ENCODE results near the gene SDC1.

Gene SDC1

DNA sequence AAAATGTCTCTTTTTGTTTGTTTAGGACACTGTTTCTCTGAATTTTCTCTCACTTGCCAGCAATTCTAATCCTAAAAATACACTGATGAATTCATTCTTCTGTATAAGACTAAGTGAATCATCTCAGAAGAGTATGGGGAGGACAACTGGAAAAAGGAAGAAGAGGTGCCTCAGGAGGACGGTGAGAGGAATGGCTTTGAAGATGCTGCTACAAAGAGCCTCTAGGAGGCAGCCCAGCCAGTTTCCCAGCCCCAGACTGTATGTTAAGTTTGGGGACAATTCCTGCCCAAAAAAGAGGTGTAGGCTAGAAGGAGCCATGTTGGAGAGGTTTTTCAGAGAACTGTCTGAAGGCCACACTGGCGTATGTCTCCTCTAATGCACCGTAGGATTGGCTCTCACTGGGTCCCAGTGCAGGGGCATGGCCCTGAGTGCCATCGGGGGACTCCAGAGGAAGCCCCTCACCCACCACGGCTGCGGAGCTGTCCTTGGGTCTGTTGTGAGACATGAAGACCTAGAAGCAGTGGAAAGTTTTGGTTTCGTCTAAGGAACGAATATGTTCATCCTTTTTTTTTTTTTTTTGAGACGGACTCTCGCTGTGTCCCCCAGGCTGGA lies 3.1 kb upstream of the SDC1 start:
- DNase-seq: no peak

GRCh38 chr2:20226152-20226545 lies 1.2 kb upstream of the SDC1 start:
- DNase-seq: no peak

- DNase-seq: peak; percentile 23
These were observed 593 bp upstream of the SDC1 start for GRCh38 chr2:20225294-20226151.

- DNase-seq: no peak
These were observed 690 bp downstream of the SDC1 start for GRCh38 chr2:20224164-20224715.

DNA sequence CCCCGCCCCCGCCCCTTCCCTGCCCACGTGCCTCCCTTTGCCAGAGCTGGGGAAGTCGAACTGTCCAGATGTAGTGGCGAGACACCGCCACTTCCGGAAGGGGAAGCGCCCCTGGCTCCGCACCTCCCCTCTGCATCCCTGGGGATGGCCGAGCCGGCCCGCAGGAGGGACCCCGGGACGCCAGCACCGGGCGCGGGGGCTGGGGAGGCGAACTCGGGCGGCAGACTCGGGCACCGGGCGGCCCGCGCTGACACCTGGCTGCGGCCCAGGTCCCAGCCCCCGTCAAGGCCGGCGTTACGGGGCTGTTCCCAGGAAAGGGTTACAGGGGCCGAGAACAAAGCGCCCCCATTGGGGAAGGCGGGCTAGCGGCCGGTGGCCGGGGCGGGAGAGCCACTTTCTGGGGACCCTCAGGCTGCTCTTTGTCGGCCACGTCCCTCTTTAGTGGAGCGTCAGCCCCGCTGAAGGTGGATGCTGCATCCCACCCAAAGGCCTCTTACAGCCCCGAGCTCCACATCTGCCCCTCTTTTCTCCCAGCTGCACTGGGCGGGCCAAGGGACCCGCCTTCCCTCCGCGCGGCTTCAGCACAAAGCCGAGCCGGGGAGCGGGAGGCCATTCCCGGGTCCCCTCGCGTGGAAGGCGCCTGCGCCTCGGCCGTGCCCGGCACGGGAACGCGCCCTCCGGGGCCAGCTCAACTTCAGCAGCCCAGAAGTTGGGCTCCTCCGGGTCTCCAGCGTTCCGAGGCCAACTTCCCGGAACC lies 1.3 kb downstream of the SDC1 start:
- DNase-seq: no peak

DNA sequence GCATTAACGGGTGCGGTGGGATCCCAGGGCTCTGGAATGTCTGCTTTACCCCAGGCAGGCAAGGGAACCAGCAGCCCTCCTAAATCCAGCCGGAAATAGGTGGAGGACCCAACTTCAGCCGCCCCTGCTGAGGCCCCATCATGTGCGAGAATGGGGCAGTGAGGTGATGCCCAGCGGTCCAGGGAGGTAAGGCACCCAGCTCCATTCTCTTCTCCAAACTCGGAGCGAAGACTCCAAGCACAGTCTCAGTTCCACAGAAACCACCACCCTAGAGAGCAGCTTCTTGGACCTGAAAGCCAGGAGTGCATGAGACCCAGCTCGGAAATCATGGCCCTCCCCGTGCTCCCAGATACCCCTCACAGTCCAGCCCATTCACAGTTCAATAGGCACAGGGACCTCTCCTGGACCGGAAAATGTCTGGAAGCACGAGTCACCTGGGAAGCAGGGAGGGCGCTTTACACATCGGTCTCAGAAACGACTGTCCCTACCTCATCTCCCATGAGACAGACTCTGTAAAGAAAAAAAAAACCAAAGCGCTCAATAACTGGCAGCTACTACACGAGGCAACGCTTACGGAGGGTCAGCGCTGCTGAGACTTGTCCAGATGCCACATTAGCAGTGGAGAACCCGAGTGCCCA lies 2.0 kb downstream of the SDC1 start:
- DNase-seq: no peak

DNA sequence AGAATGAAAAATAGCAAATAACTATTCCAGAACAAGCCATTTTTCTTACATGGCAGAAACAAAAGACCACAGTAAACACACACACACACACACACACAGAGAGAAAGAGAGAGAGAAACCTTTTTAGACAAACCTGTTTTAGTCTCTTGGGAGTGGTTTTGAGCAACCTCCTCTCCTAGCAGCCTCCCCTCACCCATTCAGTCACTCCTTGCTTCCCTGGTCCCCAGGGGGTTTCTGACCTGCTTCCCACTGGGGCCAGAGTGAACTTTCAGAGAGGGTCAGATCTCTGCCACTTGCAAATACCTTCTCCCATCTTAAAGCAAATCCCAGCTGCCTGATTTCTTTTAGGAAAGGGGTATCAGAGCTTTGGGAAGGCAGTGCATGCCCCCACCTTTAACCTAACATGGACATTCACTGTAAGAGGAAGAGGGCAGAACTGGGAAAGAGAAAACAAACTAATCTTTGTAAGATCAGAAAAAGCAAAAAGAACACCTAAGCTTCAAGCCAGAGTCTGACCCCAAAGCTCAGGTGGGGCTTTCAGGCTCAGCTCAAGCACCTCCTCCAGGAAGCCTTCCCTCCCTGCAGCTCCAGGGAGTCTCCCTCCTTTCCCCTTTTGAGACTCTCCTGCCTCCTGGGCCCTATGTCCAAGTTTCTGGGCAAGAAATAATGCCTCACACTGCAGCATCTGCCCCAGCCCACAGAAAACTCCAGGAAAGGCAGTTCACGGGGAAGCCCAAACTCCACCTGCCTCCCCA lies 2.7 kb downstream of the SDC1 start:
- DNase-seq: no peak

DNA sequence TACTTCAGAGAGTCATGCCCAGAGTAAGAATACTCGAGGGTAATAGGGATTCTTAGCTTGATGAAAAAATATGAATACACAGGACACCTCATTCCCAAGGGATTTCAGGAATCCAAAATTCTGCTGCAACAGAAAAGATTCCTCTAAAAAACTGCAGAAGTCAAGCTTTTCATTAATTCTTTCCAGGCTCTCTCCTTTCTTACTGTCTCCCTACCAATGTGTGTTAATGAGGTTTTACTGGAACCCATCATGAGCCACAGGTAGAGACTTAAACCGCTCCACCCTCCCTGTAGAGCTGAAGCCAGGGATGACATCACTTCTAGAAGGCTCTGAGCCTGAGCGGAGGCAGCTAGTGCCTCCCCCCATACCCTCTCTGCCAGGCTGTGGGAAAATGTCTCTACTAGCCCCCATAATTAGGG lies 3.4 kb downstream of the SDC1 start:
- no peak for DNase-seq

DNA sequence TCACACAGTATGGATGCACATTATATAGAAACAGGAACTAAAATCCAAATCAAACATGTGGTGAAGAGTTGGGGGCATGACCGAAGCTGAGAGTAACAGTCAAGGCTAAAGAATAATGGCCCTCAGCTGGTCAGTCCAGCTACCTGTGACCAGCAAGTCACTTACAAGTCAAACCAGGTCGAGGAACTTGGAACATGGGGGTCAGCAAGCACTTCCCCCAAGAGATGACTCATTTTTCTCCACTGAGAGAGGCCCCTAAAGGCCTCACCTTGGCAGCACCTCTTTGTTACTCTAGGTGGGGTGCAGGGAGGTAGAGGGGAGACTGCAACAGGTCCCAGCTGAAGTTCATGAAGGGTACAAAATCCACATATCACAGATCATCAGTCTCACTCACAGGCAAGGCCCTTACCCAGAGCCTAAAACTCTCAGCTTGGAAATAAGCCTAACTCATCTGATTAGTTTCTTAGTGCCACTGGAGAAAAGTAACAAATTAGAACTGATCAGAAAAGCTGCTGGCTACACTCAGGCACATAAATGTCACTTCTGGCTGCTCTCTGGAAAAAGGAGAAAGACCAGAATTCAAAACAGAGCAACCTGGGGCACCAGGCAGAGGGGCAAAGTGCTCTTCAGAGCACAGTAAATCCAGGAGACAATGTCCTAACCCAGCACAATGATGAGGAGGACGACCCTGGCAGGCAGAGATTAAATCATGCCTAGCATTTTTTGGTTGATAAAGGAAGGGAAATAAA lies 4.0 kb downstream of the SDC1 start:
- no peak for DNase-seq

- DNase-seq: no peak
These were observed 5.1 kb downstream of the SDC1 start for GRCh38 chr2:20219763-20220380.

- no peak for DNase-seq
These were observed 6.3 kb downstream of the SDC1 start for GRCh38 chr2:20218331-20219320.

GRCh38 chr2:20217041-20217970 lies 7.6 kb downstream of the SDC1 start:
- no peak for DNase-seq

GRCh38 chr2:20216130-20217025 lies 8.6 kb downstream of the SDC1 start:
- DNase-seq: no peak

GRCh38 chr2:20215183-20216040 lies 9.5 kb downstream of the SDC1 start:
- DNase-seq: no peak

DNA sequence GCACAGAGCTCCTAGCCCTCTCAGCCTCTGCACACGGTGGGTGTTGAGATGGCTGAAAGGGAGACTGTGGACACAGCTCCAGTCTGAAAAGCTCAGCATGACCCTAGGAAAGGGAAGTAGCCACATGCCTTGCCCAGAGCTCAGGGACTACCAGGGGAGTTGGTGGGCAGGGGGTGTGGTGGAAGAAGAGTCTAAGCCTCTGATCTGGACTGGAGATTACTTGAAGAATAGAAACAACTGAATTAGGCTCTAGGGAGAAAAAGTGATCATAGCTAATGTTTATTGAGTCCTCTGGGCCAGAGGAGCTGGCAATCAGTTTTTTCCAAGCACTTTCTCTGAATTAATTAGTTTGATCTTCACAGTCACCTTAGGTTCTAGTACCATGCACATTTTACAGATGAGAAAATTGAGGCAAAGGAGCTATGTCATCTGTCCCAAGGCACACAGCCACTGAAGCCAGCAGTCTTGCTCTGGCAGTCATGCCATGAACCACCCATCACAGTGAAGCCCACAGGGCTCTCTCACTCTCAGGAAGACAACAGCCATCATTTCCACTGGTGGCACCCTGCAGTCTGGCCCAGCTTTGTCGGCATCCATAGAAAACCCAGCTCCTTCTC lies 10.3 kb downstream of the SDC1 start:
- no peak for DNase-seq
